ENCODE results near the gene FRAS1.

DNA sequence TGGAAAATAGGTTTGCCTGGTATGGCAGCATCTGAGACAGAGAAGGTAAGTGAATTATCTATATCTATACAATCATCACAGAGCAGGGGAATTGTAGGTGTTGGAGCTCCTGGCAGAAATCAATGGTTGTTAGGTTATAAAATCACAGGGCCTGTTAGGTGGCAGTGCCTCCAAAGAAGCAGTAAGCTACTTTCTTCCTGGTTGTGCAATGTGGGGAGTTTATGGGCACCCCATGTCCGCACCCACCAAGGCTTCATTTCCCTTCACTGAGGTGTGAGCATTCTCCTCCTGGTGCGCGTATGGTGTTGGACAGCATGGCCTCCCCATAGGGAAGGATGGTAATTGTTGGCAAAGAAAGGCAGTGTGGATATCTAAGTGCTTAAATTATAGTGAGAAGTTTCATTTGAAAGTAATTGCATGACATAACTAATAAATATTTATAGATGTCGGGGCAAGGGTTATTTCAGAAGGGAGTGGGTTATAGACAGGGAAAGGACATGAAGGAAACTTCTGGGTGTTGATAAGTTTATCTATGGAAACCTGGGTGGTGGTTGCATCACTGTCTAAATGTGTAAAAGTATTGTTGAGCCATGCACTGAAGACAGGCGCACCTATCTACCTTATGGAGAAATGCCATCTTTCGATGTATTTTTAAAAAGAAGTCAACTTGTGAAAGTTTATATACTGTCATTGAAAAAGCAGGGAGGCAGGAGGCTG lies 153.7 kb downstream of the FRAS1 start:
- TF ChIP-seq, protein P1, sequence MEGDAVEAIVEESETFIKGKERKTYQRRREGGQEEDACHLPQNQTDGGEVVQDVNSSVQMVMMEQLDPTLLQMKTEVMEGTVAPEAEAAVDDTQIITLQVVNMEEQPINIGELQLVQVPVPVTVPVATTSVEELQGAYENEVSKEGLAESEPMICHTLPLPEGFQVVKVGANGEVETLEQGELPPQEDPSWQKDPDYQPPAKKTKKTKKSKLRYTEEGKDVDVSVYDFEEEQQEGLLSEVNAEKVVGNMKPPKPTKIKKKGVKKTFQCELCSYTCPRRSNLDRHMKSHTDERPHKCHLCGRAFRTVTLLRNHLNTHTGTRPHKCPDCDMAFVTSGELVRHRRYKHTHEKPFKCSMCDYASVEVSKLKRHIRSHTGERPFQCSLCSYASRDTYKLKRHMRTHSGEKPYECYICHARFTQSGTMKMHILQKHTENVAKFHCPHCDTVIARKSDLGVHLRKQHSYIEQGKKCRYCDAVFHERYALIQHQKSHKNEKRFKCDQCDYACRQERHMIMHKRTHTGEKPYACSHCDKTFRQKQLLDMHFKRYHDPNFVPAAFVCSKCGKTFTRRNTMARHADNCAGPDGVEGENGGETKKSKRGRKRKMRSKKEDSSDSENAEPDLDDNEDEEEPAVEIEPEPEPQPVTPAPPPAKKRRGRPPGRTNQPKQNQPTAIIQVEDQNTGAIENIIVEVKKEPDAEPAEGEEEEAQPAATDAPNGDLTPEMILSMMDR (IDR thresholded peaks at IDR 0.05; ENCODE audit: borderline replicate concordance, extremely low read depth, low read length, poor library complexity, severe bottlenecking), result no peak
- TF ChIP-seq EZH2 (IDR thresholded peaks at IDR 0.05; ENCODE audit: borderline replicate concordance, low read depth, low read length, severe bottlenecking), result no peak

All from DND-41 (cell line).